Lung (tissue), 16 donors: ENCODE results near the gene FAM76B. TPM values are rescaled to one million over a fixed set of nuclear protein-coding genes. Genes with fewer than 3 reads are reported as not detected.
A peak's percentile ranks its signal among the peaks of the same experiment; 100 is the strongest.

Experiments
- ATAC-seq: fragments of 200-7000 bp; cut with Tn5 transposase; one replicate; pipeline ENCODE4 v1.9.1; 2020; ENCODE audit warnings: moderate number of reproducible peaks; ENCODE audit not compliant: insufficient read depth, low FRiP score
- DNase-seq, 3 donors: peaks; one replicate each; pipeline ENCODE4 v3.0.0-alpha.2; 2013 to 2017
- H3K27ac ChIP-seq, 2 donors: one replicate each; pipeline ENCODE4 v1.5.1; 2013; ENCODE audit warnings: mild to moderate bottlenecking in 2 of 2, moderate library complexity in 2 of 2, control low read depth in 1 of 2, inconsistent platforms in 1 of 2, low read depth in 1 of 2, low read length in 1 of 2
- H3K27me3 ChIP-seq, 3 donors: one replicate each; pipeline ENCODE4 v1.5.1; 2013; ENCODE audit warnings: low read length in 2 of 3; ENCODE audit not compliant: control insufficient read depth in 3 of 3, insufficient read depth in 3 of 3
- H3K36me3 ChIP-seq, 4 donors: one replicate each; pipeline ENCODE4 v1.5.1; 2013; ENCODE audit warnings: low read length in 4 of 4, mild to moderate bottlenecking in 1 of 4, moderate library complexity in 1 of 4; ENCODE audit not compliant: control insufficient read depth in 4 of 4, insufficient read depth in 4 of 4
- H3K4me1 ChIP-seq, 5 donors: one replicate each; pipeline ENCODE4 v1.5.1; 2013; ENCODE audit warnings: low read length in 5 of 5, mild to moderate bottlenecking in 2 of 5, moderate library complexity in 1 of 5; ENCODE audit not compliant: control insufficient read depth in 5 of 5, insufficient read depth in 5 of 5
- H3K4me3 ChIP-seq: one replicate; pipeline ENCODE4 v1.5.1; 2013; ENCODE audit warnings: mild to moderate bottlenecking, control low read depth, moderate library complexity
- H3K9ac ChIP-seq, 2 donors: one replicate each; pipeline ENCODE4 v1.5.1; 2013; ENCODE audit warnings: low read length in 2 of 2, control low read depth in 1 of 2; ENCODE audit not compliant: insufficient read depth in 1 of 2
- H3K9me3 ChIP-seq, 4 donors: one replicate each; pipeline ENCODE4 v1.5.1; 2013; ENCODE audit warnings: low read length in 3 of 4, mild to moderate bottlenecking in 1 of 4, moderate library complexity in 1 of 4; ENCODE audit not compliant: control insufficient read depth in 4 of 4, insufficient read depth in 3 of 4
- CTCF ChIP-seq: IDR thresholded peaks from 2 replicates; pipeline ENCODE4 v1.5.1; 2012; ENCODE audit warnings: mild to moderate bottlenecking; ENCODE audit errors: control extremely low read depth, extremely low read depth
- WGBS, 2 donors: extraction: QIAGEN DNeasy Blood & Tissue Kit; methylation state at CpG; one replicate each; pipeline ENCODE4 v1.1.7; 2013; 5-methylcytosine and 5-hydroxymethylcytosine counted together
- long read RNA-seq, 5 donors: transcript quantifications; one replicate each; lab custom pipeline, GENCODE V29; 2026
- polyA plus RNA-seq, 2 donors: library from polyadenylated mRNA; stranded (reverse); fragments of 200-250 nt; gene quantifications; one replicate each; pipeline ENCODE4 v1.2.1, GENCODE V29; 2013
- total RNA-seq, 2 donors: library from RNA; depleted of rRNA in 1 of 2; stranded (reverse); fragments of >200 nt in 1 of 2; gene quantifications; one replicate each; pipeline ENCODE4 v1.2.1, GENCODE V29; 2014 to 2021
- donor health status: control.
- donor health status: control.
- donor health status: Bipolar disorder and iron deficiency.
- donor health status: healthy.
- donor health status: DM: yes; HTN: yes; CAD: no.

Gene FAM76B
- total RNA-seq (10 to 100 TPM; 20.0 to 54.0 TPM), polyA plus RNA-seq (10 to 100 TPM; 10.2 to 14.0 TPM)
- long read RNA-seq, donor 1, transcript FAM76B-201 (10 exons, 3,952 nt), result major isoform, 6 of 10 reads
- long read RNA-seq, donor 1, partial matches to known transcripts, result 0 of 10 reads
- long read RNA-seq, donor 1, other reads (novel, unspliced or antisense), result 0 of 10 reads
- long read RNA-seq, donor 2, partial matches to known transcripts, result 78 of 100 reads
- long read RNA-seq, donor 2, other reads (novel, unspliced or antisense), result 17 of 100 reads
- long read RNA-seq, donor 3, partial matches to known transcripts, result 0 of 8 reads
- long read RNA-seq, donor 3, other reads (novel, unspliced or antisense), result 0 of 8 reads
- long read RNA-seq, donor 4, partial matches to known transcripts, result 0 of 1 reads
- long read RNA-seq, donor 4, other reads (novel, unspliced or antisense), result 0 of 1 reads
- long read RNA-seq, donor 5, partial matches to known transcripts, result 49 of 108 reads
- long read RNA-seq, donor 5, other reads (novel, unspliced or antisense), result 54 of 108 reads

- peak; percentile 100 for DNase-seq
- peaks cover 0 to 23% (median 14%) of the 10 kb centered on the region in 5 donors for H3K4me1 ChIP-seq
- no peaks in the 10 kb centered on the region for H3K27me3 ChIP-seq
- peak within 1 kb of the TSS; percentile 87 to 98 for H3K27ac ChIP-seq
- peak; percentile 90 for ATAC-seq
- 1% methylated on average over 54 to 62 of the region's 62 CpGs for WGBS, 2 donors
- no peaks in the 10 kb centered on the region for H3K9me3 ChIP-seq
- H3K36me3 ChIP-seq, result peaks cover 0 to 18% (median 11%) of the 10 kb centered on the region in 4 donors
- H3K4me3 ChIP-seq, result peak within 1 kb of the TSS; percentile 87
- no peak for TF ChIP-seq CTCF
- H3K9ac ChIP-seq, result peak within 1 kb of the TSS; percentile 92 to 94
These were observed at the start of gene FAM76B for GRCh38 chr11:95789506-95790122. Gene FAM76B (minus strand): TSS chr11:95789782. CDS start chr11:95789478, 304 bp downstream.

DNA sequence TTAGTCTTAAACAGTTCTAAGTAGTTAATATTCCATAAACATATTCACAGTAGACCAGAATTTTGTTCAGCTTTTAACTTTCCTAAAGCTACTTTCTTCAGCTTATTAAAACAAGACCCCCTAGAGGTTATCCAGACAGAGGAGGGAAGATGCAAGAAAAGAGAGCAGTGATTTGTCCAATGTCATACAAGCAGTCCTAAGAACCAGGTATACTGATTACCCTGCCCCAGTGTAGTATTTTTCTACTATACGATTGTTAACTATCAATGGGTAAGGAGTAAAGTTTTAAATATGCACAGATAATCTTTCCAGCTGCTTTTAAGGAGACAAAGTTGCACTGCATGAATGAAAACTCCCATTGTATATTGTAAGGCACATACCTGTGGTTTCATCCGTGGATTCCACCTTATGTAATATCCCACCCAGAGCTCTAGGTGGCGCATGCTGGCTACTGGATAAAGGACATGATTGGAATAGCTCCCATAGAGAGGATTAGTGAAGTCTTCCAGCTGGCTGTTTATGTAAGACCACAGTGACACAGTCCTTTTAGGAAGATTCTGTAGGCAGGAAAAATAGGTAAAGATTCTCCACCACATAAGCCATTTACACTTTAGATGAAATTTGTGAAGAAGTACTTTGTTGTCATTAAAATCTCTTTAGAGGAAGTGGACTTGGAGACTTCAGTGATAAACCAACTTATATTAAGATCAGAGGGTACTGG lies 46.3 kb upstream of the FAM76B start:
- Histone ChIP-seq H3K4me1 (peaks cover 0 to 3% (median 0%) of the 10 kb centered on the region in 5 donors), H3K4me3 (no peak overlapping the region), H3K27ac (no peak overlapping the region), H3K9me3 (no peaks in the 10 kb centered on the region), H3K27me3 (no peaks in the 10 kb centered on the region), H3K9ac (no peak overlapping the region), H3K36me3 (peaks cover 0 to 41% (median 30%) of the 10 kb centered on the region in 4 donors)
- TF ChIP-seq CTCF, result peak; percentile 79
- peak; percentile 69 to 90 (median 89) for DNase-seq
- ATAC-seq, result peak; percentile 90
- WGBS, 2 donors, result 19 to 33% methylated on average over 3 of the region's 3 CpGs

- H3K27ac ChIP-seq, result no peak overlapping the region
These were observed 45.8 kb upstream of the FAM76B start for GRCh38 chr11:95835351-95835750.

More at GRCh38 chr11:95835351-95835750, 45.8 kb upstream of the FAM76B start:
- no peak overlapping the region for H3K9ac ChIP-seq
- H3K4me3 ChIP-seq, result no peak overlapping the region
- ATAC-seq (no peak), DNase-seq (no peak)
- H3K27me3 ChIP-seq, result no peaks in the 10 kb centered on the region
- no peaks in the 10 kb centered on the region for H3K9me3 ChIP-seq
- peaks cover 0 to 37% (median 31%) of the 10 kb centered on the region in 4 donors for H3K36me3 ChIP-seq
- whole genome bisulfite sequencing, 2 donors, result 76 to 77% methylated on average over 3 of the region's 3 CpGs
- TF ChIP-seq CTCF, result no peak
- H3K4me1 ChIP-seq, result peaks cover 0 to 3% (median 0%) of the 10 kb centered on the region in 5 donors
